ENCODE measurements around the gene TMEM115.

Gene TMEM115

DNA sequence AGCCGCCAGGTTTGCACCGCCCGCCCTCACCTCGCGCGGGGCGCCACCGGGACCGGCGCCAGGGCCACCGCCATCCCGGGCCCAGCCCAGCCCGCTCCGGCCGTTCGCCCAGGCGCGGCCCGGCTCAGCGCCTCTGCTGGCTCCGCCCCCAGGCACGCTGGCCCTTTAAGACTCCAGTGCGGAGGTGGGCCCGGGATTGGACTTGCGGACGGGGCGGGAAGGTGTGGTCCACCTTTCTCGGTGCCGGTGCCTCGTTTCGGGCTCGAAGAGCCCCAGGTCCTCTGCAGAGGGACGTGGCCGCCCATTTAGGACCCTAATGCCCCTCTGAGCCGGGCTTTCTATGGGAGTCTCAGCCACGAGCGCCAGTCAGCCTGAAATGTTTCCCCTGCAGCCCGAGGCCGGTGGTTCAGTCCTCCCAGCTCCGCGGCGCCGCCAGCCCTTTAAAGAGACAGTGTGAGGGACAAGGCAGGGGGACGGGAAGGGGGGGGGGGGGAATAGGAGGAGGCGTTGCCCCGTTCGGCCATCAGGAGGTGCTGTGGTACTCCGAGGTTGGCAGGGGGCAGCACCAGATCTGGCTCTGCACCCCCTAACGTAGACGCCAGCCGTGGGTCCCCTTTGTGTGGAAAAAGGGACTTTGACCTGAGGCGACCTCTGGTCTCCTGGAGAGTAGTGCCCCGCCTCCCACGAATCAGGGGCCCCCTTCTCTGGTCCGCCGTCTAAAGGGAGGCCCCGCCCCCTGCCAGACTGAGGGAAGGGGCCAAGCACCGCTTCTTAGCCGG, 37.8 kb downstream of the TMEM115 start:
- H2AK5ac ChIP-seq (ENCODE audit: low read depth, low read length) = peak overlapping the region; percentile 90
- peak overlapping the region; percentile 90 for H4K91ac ChIP-seq (ENCODE audit: low read depth, low read length, poor library complexity)
- peak overlapping the region; percentile 98 for H2BK5ac ChIP-seq (ENCODE audit: low read length)
- peak overlapping the region; percentile 39 for H3K14ac ChIP-seq (ENCODE audit: low read length)
- H2BK12ac ChIP-seq (ENCODE audit: low read length) = no peak overlapping the region
- H2BK120ac ChIP-seq (ENCODE audit: low read depth, low read length) = peak overlapping the region; percentile 99
- peaks cover 43 to 64% of the 10 kb centered on the region in 2 donors for H3K36me3 ChIP-seq (replicated peaks in 1 of 2; ENCODE audit: control insufficient read depth in 2 of 2, insufficient read depth in 2 of 2, low read length in 2 of 2)
- H3K4me2 ChIP-seq (ENCODE audit: insufficient read depth, low read length, poor library complexity, severe bottlenecking) = peak overlapping the region; percentile 95
- H3K27ac ChIP-seq (replicated peaks; ENCODE audit: low read length) = peak overlapping the region; percentile 90
- peaks cover 29% of the 10 kb centered on the region for H3K79me1 ChIP-seq (ENCODE audit: low read depth, low read length)
- DNase-seq (ENCODE audit: low spot score) = peak; percentile 94
- peak overlapping the region; percentile 97 for H3K23ac ChIP-seq (ENCODE audit: low read depth, low read length, poor library complexity)
- peak overlapping the region; percentile 99 for H2AFZ ChIP-seq (ENCODE audit: low read length)
- peaks cover 0 to 2% of the 10 kb centered on the region in 2 donors for H3K9me3 ChIP-seq (replicated peaks in 1 of 2; ENCODE audit: control insufficient read depth in 2 of 2, insufficient read depth in 1 of 2, low read depth in 1 of 2, low read length in 2 of 2)
- peaks cover 27 to 39% of the 10 kb centered on the region in 2 donors for H3K4me1 ChIP-seq (ENCODE audit: control insufficient read depth in 2 of 2, insufficient read depth in 1 of 2, low read depth in 1 of 2, low read length in 2 of 2)
- H4K8ac ChIP-seq (ENCODE audit: low read depth, low read length) = no peak overlapping the region
- peak overlapping the region; percentile 66 for H3K4ac ChIP-seq (ENCODE audit: low read length)
- no peaks in the 10 kb centered on the region for H3K27me3 ChIP-seq (ENCODE audit: control insufficient read depth in 3 of 3, insufficient read depth in 3 of 3, low read depth in 1 of 3, low read length in 3 of 3)
- H3K9ac ChIP-seq (ENCODE audit: low read depth, low read length, poor library complexity) = peak overlapping the region; percentile 82
- peak overlapping the region; percentile 61 to 84 for H3K4me3 ChIP-seq (ENCODE audit: low read length in 2 of 2)
- peak overlapping the region; percentile 99 for H2BK15ac ChIP-seq (ENCODE audit: low read length)
- no CpG with 5 or more reads among the region's 59 CpGs for WGBS, 2 donors (ENCODE audit: extremely low coverage in 2 of 2, insufficient read length in 2 of 2, insufficient replicate concordance in 1 of 2)
- peak overlapping the region; percentile 99 for H3K18ac ChIP-seq (ENCODE audit: low read length)

DNA sequence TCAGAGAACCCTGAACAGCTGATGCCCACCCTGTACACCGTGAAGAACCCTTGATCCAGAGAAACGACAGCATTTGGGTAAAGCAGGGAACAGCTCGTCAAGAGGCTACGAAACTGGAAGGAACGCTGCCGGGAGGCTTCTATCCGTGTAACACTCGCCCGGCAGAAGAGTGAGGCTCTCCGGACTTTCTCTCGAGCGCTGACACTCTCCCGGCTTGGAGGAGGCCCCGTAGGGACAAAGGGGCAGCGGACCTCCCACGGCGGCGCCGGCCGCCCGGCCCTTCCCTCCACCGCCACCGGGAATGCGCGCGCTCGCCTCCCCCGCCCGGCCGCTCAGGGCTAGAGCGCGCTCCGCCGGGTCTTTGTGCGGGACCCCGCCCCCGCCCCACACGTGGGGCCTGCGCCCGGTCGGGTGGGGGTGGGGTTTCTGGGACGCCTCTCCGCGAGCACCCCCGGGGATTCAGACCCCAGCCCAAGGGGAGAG, 38.4 kb downstream of the TMEM115 start:
- H3K9ac ChIP-seq (ENCODE audit: low read depth, low read length, poor library complexity) = peak overlapping the region; percentile 82
- peak overlapping the region; percentile 61 to 84 for H3K4me3 ChIP-seq (ENCODE audit: low read length in 2 of 2)
- H3K36me3 ChIP-seq (replicated peaks in 1 of 2; ENCODE audit: control insufficient read depth in 2 of 2, insufficient read depth in 2 of 2, low read length in 2 of 2) = peaks cover 43 to 65% of the 10 kb centered on the region in 2 donors
- H3K79me1 ChIP-seq (ENCODE audit: low read depth, low read length) = peaks cover 29% of the 10 kb centered on the region
- no CpG with 5 or more reads among the region's 45 CpGs for WGBS, 2 donors (ENCODE audit: extremely low coverage in 2 of 2, insufficient read length in 2 of 2, insufficient replicate concordance in 1 of 2)
- H2BK120ac ChIP-seq (ENCODE audit: low read depth, low read length) = peak overlapping the region; percentile 99
- no peak overlapping the region for H4K8ac ChIP-seq (ENCODE audit: low read depth, low read length)
- H2BK12ac ChIP-seq (ENCODE audit: low read length) = no peak overlapping the region
- H3K23ac ChIP-seq (ENCODE audit: low read depth, low read length, poor library complexity) = peak overlapping the region; percentile 97
- no peak overlapping the region for H4K91ac ChIP-seq (ENCODE audit: low read depth, low read length, poor library complexity)
- peak overlapping the region; percentile 93 for H2AK5ac ChIP-seq (ENCODE audit: low read depth, low read length)
- H3K27me3 ChIP-seq (ENCODE audit: control insufficient read depth in 3 of 3, insufficient read depth in 3 of 3, low read depth in 1 of 3, low read length in 3 of 3) = no peaks in the 10 kb centered on the region
- peaks cover 0 to 2% of the 10 kb centered on the region in 2 donors for H3K9me3 ChIP-seq (replicated peaks in 1 of 2; ENCODE audit: control insufficient read depth in 2 of 2, insufficient read depth in 1 of 2, low read depth in 1 of 2, low read length in 2 of 2)
- H3K18ac ChIP-seq (ENCODE audit: low read length) = peak overlapping the region; percentile 99
- peak overlapping the region; percentile 98 for H2BK5ac ChIP-seq (ENCODE audit: low read length)
- H2AFZ ChIP-seq (ENCODE audit: low read length) = peak overlapping the region; percentile 99
- peak overlapping the region; percentile 90 for H3K27ac ChIP-seq (replicated peaks; ENCODE audit: low read length)
- peaks cover 27 to 39% of the 10 kb centered on the region in 2 donors for H3K4me1 ChIP-seq (ENCODE audit: control insufficient read depth in 2 of 2, insufficient read depth in 1 of 2, low read depth in 1 of 2, low read length in 2 of 2)
- peak; percentile 90 for DNase-seq (ENCODE audit: low spot score)
- peak overlapping the region; percentile 95 for H3K4me2 ChIP-seq (ENCODE audit: insufficient read depth, low read length, poor library complexity, severe bottlenecking)
- no peak overlapping the region for H3K14ac ChIP-seq (ENCODE audit: low read length)
- H3K4ac ChIP-seq (ENCODE audit: low read length) = no peak overlapping the region
- H2BK15ac ChIP-seq (ENCODE audit: low read length) = peak overlapping the region; percentile 90

DNA sequence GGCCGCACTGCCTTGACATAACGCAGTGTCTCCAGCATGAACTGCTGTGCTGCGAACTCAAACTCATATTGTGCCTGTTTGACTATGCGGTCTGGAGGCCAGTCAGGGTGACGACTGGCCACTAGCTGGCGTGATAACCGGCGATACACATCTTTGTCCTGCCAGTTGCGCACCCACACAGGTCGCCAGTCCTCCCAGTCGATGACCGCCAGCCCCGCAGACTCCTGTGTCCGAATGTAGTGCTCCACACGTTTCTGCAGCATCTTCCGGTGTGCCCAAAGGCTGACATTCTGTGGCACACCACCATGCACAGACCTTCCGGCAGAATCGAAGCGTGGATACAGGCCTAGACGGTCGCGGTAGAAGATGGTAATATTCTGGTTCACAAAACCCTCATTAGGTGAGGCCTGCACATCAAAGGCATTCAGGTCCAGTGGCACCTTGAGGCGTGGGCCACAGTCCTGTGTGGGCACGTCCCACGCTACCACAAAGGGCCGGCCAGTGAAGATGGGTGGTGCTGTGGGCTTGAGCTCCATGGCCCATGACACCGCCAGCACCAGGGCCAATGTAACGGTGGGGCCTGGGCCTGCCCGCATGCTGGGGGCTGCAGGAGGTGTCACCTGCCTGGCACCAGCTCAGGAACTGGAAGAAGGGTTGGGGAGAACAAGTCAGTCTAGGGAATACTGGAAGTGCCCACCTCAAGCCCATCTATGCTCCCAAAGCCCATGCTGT, 39.3 kb downstream of the TMEM115 start:
- Histone ChIP-seq H3K23ac (ENCODE audit: low read depth, low read length, poor library complexity) (peak overlapping the region; percentile 56), H2BK12ac (ENCODE audit: low read length) (peak overlapping the region; percentile 41), H3K4me3 (ENCODE audit: low read length in 2 of 2) (peak overlapping the region; percentile 61 to 84), H2BK15ac (ENCODE audit: low read length) (peak overlapping the region; percentile 90), H3K9ac (ENCODE audit: low read depth, low read length, poor library complexity) (peak overlapping the region; percentile 80), H3K4me1 (ENCODE audit: control insufficient read depth in 2 of 2, insufficient read depth in 1 of 2, low read depth in 1 of 2, low read length in 2 of 2) (peaks cover 27 to 39% of the 10 kb centered on the region in 2 donors), H3K27me3 (ENCODE audit: control insufficient read depth in 3 of 3, insufficient read depth in 3 of 3, low read depth in 1 of 3, low read length in 3 of 3) (no peaks in the 10 kb centered on the region), H3K4ac (ENCODE audit: low read length) (no peak overlapping the region), H2AK5ac (ENCODE audit: low read depth, low read length) (peak overlapping the region; percentile 93), H3K27ac (replicated peaks; ENCODE audit: low read length) (peak overlapping the region; percentile 71), H3K14ac (ENCODE audit: low read length) (peak overlapping the region; percentile 57), H4K8ac (ENCODE audit: low read depth, low read length) (peak overlapping the region; percentile 55), H2BK120ac (ENCODE audit: low read depth, low read length) (no peak overlapping the region), H3K9me3 (replicated peaks in 1 of 2; ENCODE audit: control insufficient read depth in 2 of 2, insufficient read depth in 1 of 2, low read depth in 1 of 2, low read length in 2 of 2) (peaks cover 0 to 4% of the 10 kb centered on the region in 2 donors), H4K91ac (ENCODE audit: low read depth, low read length, poor library complexity) (peak overlapping the region; percentile 94), H3K18ac (ENCODE audit: low read length) (peak overlapping the region; percentile 76), H3K79me1 (ENCODE audit: low read depth, low read length) (peaks cover 33% of the 10 kb centered on the region), H3K4me2 (ENCODE audit: insufficient read depth, low read length, poor library complexity, severe bottlenecking) (peak overlapping the region; percentile 95), H3K36me3 (replicated peaks in 1 of 2; ENCODE audit: control insufficient read depth in 2 of 2, insufficient read depth in 2 of 2, low read length in 2 of 2) (peaks cover 46 to 63% of the 10 kb centered on the region in 2 donors), H2AFZ (ENCODE audit: low read length) (no peak overlapping the region), H2BK5ac (ENCODE audit: low read length) (no peak overlapping the region)
- no CpG with 5 or more reads among the region's 29 CpGs for WGBS, 2 donors (ENCODE audit: extremely low coverage in 2 of 2, insufficient read length in 2 of 2, insufficient replicate concordance in 1 of 2)
- no peak for DNase-seq (ENCODE audit: low spot score)

Measured in neuronal stem cell (in vitro differentiated cells).